RPMI8226 (cell line): Measurements from ENCODE around the gene CCDC7.
"Not testable (repeated sequence)": the region's sequence is repeated elsewhere in the genome, so short reads cannot be mapped to it uniquely, and the experiment has no call there.

Experiments
- DNase-seq: peaks from one replicate; pipeline ENCODE4 v3.0.0-alpha.2; 2015

CCDC7 gene

GRCh38 chr10:32738958-32739357 is 293.0 kb downstream of the CCDC7 start:
- DNase-seq, result no peak

GRCh38 chr10:32744321-32744720 is 298.4 kb downstream of the CCDC7 start:
- no peak for DNase-seq

DNA sequence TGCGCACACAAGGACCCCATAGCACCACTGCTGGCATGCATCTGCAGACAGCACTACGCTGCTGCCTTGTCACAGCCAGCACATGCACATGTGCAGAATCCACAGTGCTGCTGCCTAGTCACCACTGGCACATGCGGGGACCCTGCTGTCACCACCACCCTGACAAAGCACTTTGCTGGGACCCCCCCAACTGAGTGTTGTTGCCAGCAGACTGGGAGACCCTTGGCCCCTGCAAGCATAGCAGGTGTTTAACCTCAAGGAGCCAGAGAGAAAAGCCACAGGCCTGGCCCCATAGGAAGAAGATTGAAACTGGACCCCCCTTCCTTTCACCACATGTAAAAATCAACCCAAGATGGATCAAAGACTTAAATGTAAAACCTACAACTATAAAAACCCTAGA is 300.9 kb downstream of the CCDC7 start:
- no peak for DNase-seq

GRCh38 chr10:32751582-32751981 is 305.6 kb downstream of the CCDC7 start:
- no peak for DNase-seq

- DNase-seq, result peak; percentile 2
Measured at GRCh38 chr10:32754900-32755299, 309.0 kb downstream of the CCDC7 start.

DNA sequence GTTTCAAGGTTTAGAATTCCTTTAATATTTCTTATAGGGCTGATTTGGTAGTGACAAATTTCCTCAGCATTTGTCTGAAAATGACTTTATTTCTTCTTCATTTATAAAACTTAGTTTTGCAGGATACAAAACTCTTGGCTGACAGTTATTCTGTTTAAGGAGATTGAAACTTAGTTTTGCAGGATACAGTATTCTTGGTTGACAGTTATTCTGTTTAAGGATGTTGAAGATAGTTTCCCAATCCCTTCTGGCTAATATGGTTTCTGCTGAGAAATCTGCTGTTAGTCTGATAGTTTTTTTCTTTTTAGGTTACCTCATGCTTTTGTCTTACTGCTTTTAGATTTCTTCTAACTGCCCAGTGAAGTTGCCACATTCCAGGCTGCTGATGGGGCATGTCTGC is 325.3 kb downstream of the CCDC7 start:
- DNase-seq, result no peak

GRCh38 chr10:32773105-32773504 is 327.2 kb downstream of the CCDC7 start:
- DNase-seq, result no peak

GRCh38 chr10:32786968-32787367 is 341.0 kb downstream of the CCDC7 start:
- no peak for DNase-seq

DNA sequence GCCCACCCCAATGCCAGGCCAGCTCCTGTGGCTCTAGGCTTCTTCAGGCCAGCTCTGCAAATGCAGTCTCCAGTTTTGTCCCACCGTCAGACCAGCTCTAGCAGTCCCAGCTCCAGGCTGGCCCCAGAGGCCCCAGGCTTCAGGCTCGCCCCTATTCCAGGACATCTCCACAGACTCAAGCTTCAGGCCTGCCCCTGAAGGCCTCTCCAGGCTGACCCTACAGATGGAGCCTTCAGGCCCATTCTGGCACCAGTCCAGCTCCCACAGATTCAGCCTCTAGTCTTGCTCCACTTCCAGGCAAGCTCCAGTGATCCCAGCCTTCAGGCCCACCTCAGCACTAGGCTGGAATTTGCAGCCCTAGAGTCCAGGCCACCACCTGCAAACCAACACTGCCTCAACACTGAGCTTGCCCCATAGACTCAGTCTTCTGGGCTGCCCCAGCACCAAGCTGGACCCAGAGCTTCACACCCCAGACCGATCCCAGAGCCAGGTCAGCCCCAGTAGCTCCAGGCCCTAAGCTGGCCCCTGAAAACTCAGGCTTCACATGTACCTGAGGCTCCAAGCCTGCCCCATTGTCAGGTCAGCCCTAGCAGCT is 341.8 kb downstream of the CCDC7 start:
- DNase-seq, result no peak

DNA sequence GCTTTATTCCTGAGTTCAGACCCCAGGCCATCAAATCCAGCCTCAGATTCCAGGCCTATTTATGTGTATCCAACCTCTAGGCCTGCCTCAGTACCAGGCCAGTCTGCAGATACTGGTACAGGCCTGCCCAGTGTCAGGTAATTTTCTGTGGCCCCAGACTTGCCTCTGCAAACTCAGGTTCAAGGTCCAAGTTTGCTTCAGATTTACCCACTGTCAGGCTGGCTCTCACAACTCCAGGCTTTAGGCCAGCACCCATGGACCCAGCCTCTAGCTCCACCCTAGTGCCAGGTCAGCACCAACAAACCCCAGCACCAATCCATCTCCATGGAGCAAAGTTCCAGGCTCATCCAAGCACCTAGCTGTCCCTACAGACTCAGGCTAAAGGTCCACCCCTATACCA is 342.4 kb downstream of the CCDC7 start:
- DNase-seq, result no peak

DNA sequence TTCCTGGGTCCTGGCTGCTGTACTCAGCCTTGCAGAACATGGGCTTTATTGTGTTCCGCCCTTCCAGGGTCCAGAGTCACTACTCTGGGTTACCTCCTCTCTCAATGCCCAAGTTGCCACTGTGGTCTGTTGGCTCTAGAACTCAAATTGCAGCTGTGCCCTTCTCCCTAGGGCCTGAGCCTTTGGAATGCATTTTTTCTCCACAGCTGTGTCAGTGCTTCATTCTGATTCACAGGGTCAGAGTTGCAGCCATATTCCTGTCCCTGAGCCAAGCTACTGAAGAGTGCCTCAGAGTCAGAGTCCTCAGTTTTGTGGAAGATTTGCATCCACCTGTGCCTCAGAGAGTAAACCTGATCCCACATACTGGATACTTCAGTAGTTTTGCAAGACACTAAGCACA is 344.5 kb downstream of the CCDC7 start:
- DNase-seq, result no peak

DNA sequence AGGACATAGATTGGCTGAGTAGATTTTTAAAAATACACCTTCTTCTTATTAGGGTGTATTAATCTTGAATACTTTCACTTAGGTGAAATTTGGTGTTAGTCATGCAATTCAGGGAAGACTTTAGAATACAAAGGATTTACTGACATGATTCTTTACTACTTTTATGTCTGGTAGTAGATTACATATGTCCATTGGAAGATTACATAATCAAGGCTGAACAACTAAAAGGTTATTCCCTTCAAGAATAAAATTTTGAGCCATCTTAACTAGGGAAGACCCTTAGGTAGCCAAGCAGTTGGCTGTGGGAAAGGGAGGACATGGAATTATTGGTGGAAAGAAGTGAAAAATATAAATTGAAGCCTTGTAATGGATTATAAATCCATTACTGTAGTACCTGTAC is 347.1 kb downstream of the CCDC7 start:
- no peak for DNase-seq

DNA sequence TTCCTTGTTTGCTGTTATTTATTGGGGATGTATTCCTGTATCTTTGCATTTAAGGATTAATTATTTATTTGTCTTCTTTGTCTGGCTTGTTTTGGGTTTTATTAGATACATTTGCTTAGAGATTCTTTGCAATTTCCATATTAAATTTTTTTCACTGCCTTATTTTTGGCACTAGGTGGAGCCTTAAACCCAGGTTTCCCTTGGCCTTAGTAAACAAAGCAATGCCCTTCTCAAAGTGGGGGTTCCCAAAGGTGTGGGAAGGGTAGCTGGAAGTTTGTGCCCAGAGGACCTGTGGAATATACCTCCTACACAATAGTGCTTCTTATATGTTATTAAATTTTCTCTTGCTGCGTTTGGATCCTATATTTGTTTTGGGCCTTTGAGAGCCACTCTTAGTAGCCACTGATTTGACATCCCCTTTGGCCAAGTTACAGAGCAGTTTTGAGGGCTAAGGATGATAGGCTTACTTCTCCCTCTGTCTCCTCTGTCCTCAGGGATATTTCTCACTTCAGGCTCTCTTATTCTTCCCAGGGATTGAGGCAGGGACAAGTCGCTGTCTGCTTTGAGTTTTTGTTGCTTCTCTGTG is 349.8 kb downstream of the CCDC7 start:
- DNase-seq, result no peak

GRCh38 chr10:32797393-32797792 is 351.5 kb downstream of the CCDC7 start:
- not testable (repeated sequence) for DNase-seq

GRCh38 chr10:32846974-32847373 is 401.0 kb downstream of the CCDC7 start:
- DNase-seq, result no peak

DNA sequence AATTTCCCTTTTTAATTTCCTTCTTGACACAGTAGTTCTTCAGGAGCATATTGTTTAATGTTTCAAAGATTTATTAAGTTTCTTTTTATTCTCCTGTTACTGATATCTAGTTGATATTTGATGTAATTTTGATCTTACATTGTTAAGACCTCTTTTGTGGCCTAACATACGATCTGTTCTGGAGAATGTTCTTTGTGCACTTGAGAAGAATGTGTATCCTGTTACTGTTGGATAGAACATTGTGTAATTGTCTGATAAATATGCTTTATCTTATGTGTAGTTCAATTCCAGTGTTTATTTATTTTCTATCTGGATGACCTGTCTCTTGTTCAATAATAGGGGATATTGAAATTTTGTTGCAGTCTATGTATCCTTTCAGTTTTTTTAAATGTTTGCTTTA is 405.4 kb downstream of the CCDC7 start:
- DNase-seq, result no peak

DNA sequence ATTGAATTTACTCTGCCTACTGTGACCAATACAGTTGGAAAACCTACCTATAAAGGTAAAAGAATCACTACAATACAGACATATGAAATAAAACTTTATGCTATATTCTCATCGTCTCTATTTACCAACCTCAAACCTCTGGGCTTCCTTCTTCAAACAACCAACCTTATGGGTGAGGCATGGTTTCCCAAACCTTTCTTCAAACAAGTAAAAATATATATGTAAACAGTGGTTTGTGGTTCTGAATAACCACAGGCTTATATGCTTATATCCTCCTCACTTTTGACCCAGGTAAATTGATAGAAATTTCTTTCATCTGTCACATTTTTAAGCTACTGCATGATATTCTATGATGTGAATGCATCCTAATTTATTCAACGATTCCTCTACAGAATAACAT is 408.5 kb downstream of the CCDC7 start:
- DNase-seq, result no peak

GRCh38 chr10:32865170-32865569 is 419.2 kb downstream of the CCDC7 start:
- DNase-seq, result no peak

GRCh38 chr10:32877915-32878314 is 432.0 kb downstream of the CCDC7 start:
- no peak for DNase-seq

DNA sequence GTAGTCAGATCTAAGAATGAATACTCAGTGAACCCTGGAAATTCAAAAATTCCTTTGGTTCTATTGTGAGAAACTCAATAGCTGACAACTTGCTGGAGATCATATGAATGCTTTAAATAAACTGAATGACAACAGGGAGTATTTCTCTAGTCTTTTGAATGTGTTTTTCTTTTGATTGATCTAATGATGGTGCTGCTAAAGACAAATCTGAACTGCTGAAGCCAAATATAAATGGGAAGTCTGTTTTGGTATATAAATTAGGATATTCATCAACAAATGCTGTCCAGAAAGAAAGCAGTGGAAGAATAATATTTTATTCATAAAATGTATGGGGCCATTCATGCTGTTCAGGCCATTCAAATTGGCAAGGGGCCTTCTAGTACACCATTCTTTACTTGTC is 432.7 kb downstream of the CCDC7 start:
- no peak for DNase-seq

GRCh38 chr10:32882076-32882475 is 436.1 kb downstream of the CCDC7 start:
- no peak for DNase-seq

DNA sequence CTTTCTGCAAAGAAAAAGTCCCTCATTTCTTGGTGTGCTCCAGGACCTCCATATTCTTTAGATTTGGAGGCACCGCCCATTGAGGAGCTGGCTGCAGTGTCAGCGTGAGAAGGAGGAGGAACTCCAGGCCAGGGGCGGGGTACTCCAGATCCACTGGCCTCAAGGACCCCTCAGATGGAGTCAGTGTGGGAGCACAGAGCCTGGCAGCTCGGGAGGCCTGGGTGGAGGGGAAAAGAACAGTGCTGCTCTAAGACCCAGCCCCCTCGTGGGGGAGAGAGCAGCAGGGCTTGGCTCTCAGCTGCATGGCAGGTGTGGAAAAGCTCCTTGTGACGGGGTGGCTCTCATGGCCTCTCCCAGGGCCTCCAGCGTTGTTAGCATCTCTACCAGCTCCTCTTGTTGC is 441.5 kb downstream of the CCDC7 start:
- DNase-seq, result no peak

DNA sequence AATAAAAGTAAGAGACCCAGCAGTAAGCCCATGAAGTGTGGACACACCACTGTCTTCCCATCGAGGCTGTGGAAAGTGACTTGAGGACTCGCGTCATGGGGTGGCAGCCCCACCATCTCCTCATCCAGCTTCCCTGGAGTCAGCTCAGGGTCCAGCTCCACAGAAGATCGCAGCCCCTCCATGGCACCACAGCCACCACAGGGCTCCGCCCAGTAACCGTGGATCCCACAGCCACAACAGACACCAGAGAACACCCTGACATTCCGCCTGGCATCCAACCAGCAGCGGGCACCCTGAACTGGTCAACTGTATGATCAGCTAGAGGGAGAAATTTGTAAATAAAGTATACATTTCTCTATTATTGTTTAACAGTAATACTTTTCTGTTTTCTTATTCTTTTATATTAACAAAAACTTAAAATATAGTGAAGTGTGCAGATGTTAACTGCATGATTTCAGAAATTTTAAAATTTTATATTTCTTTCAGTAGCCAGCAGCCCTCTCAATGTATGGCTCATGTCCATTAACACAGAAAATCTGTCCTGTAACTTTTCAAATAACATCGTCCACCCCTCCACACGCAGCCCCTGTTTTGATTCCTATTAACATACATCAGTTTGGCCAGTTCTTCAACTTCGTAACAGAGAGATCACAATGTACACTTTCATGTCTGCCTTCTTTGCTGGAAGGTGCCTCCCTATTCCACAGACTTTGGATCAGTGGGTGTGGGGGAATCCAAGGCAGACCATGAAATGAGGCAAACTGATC is 442.4 kb downstream of the CCDC7 start:
- no peak for DNase-seq

- no peak for DNase-seq
Measured at GRCh38 chr10:32889631-32890212, 443.8 kb downstream of the CCDC7 start.
